HCT116 (cell line): ENCODE results near the gene TMEM175. TPM values are rescaled to one million over a fixed set of nuclear protein-coding genes. Genes with fewer than 3 reads are reported as not detected.

Source experiments
- ATAC-seq: fragments of 200-7000 bp; cut with Tn5 transposase; 2 replicates; pipeline ENCODE4 v1.9.1; 2020; ENCODE audit warnings: mild to moderate bottlenecking, moderate library complexity
- BruUV-seq: library from RNA; stranded (reverse); fragments of 400-500 nt; replicated peaks from 2 replicates; lab custom pipeline; 2021; lab: Mats Ljungman, UMichigan
- CTCF ChIA-PET: fragments of 300-600 bp; sonication (Branson Sonifier 250); formaldehyde crosslinking; loops from one replicate; lab custom pipeline; 2021; ENCODE audit warnings: antibody characterized with exemption; lab: Charles Lee
- POLR2A ChIA-PET: fragments of 300-600, 350-600 bp; sonication (Branson Sonifier 250); formaldehyde crosslinking; loops from one replicate; lab custom pipeline; 2021; ENCODE audit warnings: antibody characterized with exemption; lab: Charles Lee
- RAD21 ChIA-PET, 2 experiments: fragments of 300-600 bp; sonication (Branson Sonifier 250); formaldehyde crosslinking; loops; one replicate each; lab custom pipeline; 2023; ENCODE audit warnings: low total read pairs in 2 of 2; ENCODE audit not compliant: uncharacterized antibody in 2 of 2, unreplicated experiment in 2 of 2, low non-redundant PET in 1 of 2; lab: Charles Lee
- DNase-seq: peaks from one replicate; pipeline ENCODE4 v3.0.0-alpha.2; 2010; ENCODE audit warnings: low read depth, low spot score
- H2AFZ ChIP-seq: fragments of 200-600 bp; shearing (Covaris generic), sonication (generic); 2 replicates; pipeline ENCODE4 v1.6.1; 2017; ENCODE audit warnings: low read depth, mixed run types, mixed read lengths, antibody characterized with exemption, low read length; ENCODE audit not compliant: poor library complexity, severe bottlenecking
- H3K27ac ChIP-seq: 2 replicates; pipeline ENCODE4 v1.5.1; 2012; ENCODE audit warnings: low read depth, low read length
- H3K27me3 ChIP-seq: fragments of 200-600 bp; sonication (generic); 2 replicates; pipeline ENCODE4 v1.6.1; 2016; ENCODE audit warnings: mixed run types, low read length, mixed read lengths; ENCODE audit not compliant: insufficient read depth
- H3K36me3 ChIP-seq, 2 experiments: fragments of 200-500 bp in 1 of 2; fragments of 200-600 bp in 1 of 2; sonication (Bioruptor generic) in 1 of 2; sonication (generic) in 1 of 2; 2 replicates each; pipeline versions ENCODE4 v1.5.1 to v1.6.1; 2014 to 2016; ENCODE audit warnings: low read length in 2 of 2, inconsistent platforms in 1 of 2, mixed read lengths in 1 of 2, mixed run types in 1 of 2; ENCODE audit not compliant: insufficient read depth in 2 of 2, control insufficient read depth in 1 of 2
- H3K4me1 ChIP-seq, 2 experiments: fragments of 200-600 bp in 1 of 2; sonication (generic) in 1 of 2; 2 replicates each; pipeline versions ENCODE4 v1.5.1 to v1.6.1; 2012 to 2017; ENCODE audit warnings: low read length in 2 of 2, inconsistent platforms in 1 of 2, mild to moderate bottlenecking in 1 of 2, mixed read lengths in 1 of 2, mixed run types in 1 of 2, moderate library complexity in 1 of 2; ENCODE audit not compliant: insufficient read depth in 2 of 2, control insufficient read depth in 1 of 2
- H3K4me2 ChIP-seq: fragments of 200-600 bp; sonication (generic); 2 replicates; pipeline ENCODE4 v1.6.1; 2017; ENCODE audit warnings: mixed run types, low read length, mixed read lengths
- H3K4me3 ChIP-seq, 2 experiments: fragments of 200-600 bp in 1 of 2; sonication (generic) in 1 of 2; replicated peaks in 1 of 2; 2 replicates each; pipeline ENCODE4 v1.5.1; 2011 to 2016; ENCODE audit warnings: low read length in 2 of 2, control low read depth in 1 of 2, low read depth in 1 of 2, mild to moderate bottlenecking in 1 of 2, mixed read lengths in 1 of 2, mixed run types in 1 of 2
- H3K79me2 ChIP-seq: fragments of 200-600 bp; sonication (generic); 2 replicates; pipeline ENCODE4 v1.6.1; 2017; ENCODE audit warnings: mild to moderate bottlenecking, mixed run types, low read length, moderate library complexity, mixed read lengths; ENCODE audit not compliant: insufficient read depth
- H3K9ac ChIP-seq: fragments of 200-600 bp; sonication (generic); 2 replicates; pipeline ENCODE4 v1.6.1; 2016; ENCODE audit warnings: low read length, mixed read lengths
- H3K9me2 ChIP-seq: fragments of 200-600 bp; sonication (generic), shearing (Covaris generic); 2 replicates; pipeline ENCODE4 v1.6.1; 2017; ENCODE audit warnings: mixed run types, mild to moderate bottlenecking, moderate library complexity; ENCODE audit not compliant: insufficient read depth
- H3K9me3 ChIP-seq, 2 experiments: fragments of 200-500 bp in 1 of 2; fragments of 200-600 bp in 1 of 2; sonication (Bioruptor generic) in 1 of 2; sonication (generic) in 1 of 2; 2 replicates each; pipeline ENCODE4 v1.6.1; 2014 to 2017; ENCODE audit warnings: low read length in 2 of 2, mixed read lengths in 2 of 2, inconsistent platforms in 1 of 2, low read depth in 1 of 2, mild to moderate bottlenecking in 1 of 2, mixed run types in 1 of 2, moderate library complexity in 1 of 2; ENCODE audit not compliant: control insufficient read depth in 1 of 2, insufficient read depth in 1 of 2
- H4K20me1 ChIP-seq: fragments of 200-600 bp; sonication (generic), shearing (Covaris generic); 2 replicates; pipeline ENCODE4 v1.6.1; 2017; ENCODE audit warnings: mixed run types, mild to moderate bottlenecking, moderate library complexity; ENCODE audit not compliant: insufficient read depth
- CEBPB ChIP-seq: IDR thresholded peaks from 2 replicates; pipeline ENCODE4 v1.6.1; 2012; ENCODE audit warnings: low read depth
- POLR2A ChIP-seq: IDR thresholded peaks from 2 replicates; pipeline ENCODE4 v1.7.0; 2011; ENCODE audit warnings: borderline replicate concordance; ENCODE audit not compliant: insufficient read depth, insufficient read length; ENCODE audit errors: extremely low read depth
- SIN3A ChIP-seq: IDR thresholded peaks from 2 replicates; pipeline ENCODE4 v1.6.1; 2012; ENCODE audit warnings: low read depth
- SRF ChIP-seq: IDR thresholded peaks from 2 replicates; pipeline ENCODE4 v1.6.1; 2012; ENCODE audit warnings: low read depth
- YY1 ChIP-seq: IDR thresholded peaks from 2 replicates; pipeline ENCODE4 v1.6.1; 2011; ENCODE audit warnings: low read length, low read depth, moderate library complexity, mild to moderate bottlenecking; ENCODE audit not compliant: insufficient replicate concordance; ENCODE audit errors: extremely low read depth
- intact Hi-C: fragments of 100-400 bp; cut with micrococcal nuclease; formaldehyde crosslinking; loops from 2 replicates; pipeline ENCODE4 v1.10.0; 2022
- total RNA-seq: library from RNA; stranded (reverse); gene quantifications from one replicate; pipeline ENCODE4 v1.2.1, GENCODE V29; 2021; ENCODE audit not compliant: unreplicated experiment

The TMEM175 gene
- total RNA-seq, 1 experiment from 2014 or later, result 17.5 TPM

DNA sequence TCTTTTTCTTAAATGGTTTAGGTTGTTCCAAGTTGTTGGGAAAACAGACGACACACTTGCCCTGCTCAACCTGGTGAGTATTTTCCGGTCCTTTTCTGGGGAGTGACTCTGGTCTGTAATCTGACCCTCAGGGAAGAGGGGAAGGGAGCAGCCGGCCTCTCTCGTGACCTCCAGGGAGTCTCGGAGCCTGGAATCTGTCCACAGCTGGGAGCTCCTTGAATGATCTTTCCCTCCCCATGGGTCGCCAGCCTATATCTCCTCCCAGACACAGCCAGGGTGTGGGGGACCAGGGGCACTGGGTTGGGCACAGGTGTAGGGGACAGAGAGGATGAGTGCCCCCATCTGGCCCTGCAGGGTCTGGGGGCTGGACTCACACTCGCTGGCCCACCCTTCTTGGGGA lies 18.9 kb downstream of the TMEM175 start:
- ChIA-PET RAD21 (no interaction called here), POLR2A (no interaction called here), CTCF (no interaction called here)
- Histone ChIP-seq H3K4me1 (no peaks in the 10 kb centered on the region), H3K9me3 (no peaks in the 10 kb centered on the region), H3K79me2 (no peaks in the 10 kb centered on the region), H3K9ac (no peak overlapping the region), H2AFZ (no peak overlapping the region), H3K36me3 (no peaks in the 10 kb centered on the region), H3K27ac (no peak overlapping the region), H4K20me1 (no peaks in the 10 kb centered on the region), H3K4me3 (no peak overlapping the region), H3K9me2 (no peaks in the 10 kb centered on the region), H3K27me3 (no peaks in the 10 kb centered on the region), H3K4me2 (no peak overlapping the region)
- BruUV-seq, result no TSS peak
- intact Hi-C loops, result no loop called here
- DNase-seq (no peak), ATAC-seq (no peak)
- TF ChIP-seq CEBPB, result no peak
- TF ChIP-seq SRF, result no peak

DNA sequence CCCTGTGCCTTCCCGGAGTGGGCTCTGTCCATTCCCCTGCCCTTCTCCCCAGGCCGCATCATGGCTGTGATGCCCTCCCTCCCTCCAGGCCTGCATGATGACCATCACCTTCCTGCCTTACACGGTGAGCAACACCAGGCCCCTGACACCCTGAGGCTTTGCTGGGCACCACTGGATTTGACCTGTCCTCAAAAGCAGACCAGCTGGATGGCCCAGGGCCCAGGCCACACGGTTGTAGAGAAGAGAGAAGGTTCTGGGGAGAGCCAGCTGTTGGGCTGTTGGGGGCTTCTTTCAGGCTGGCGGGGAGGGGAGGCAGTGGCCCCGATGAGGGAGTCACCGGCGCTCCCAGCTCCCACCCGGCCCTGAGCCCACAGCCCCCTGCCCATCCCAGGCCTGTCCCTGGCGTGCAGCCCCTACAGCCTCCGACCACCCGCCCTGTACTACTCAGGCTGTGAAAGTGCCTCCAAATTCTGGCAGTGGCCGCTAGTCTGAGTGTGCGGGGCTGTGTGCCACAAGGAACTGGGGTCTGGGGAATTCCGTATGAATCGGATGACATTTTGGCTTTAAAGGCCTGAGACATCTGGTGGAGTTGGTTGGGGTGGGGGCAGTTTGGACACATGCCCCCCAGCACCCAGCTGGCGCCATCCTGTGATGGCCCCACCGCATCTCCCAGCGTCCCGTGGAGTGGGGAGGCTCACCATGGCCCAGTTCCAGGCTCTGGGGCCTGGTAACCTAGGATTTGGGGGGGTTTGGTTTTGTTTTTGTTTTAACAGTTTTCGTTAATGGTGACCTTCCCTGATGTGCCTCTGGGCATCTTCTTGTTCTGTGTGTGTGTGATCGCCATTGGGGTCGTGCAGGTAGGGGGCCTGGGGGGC lies 19.6 kb downstream of the TMEM175 start:
- no peaks in the 10 kb centered on the region for H3K9me2 ChIP-seq
- H2AFZ ChIP-seq, result no peak overlapping the region
- H3K4me3 ChIP-seq, result no peak overlapping the region
- RAD21 ChIA-PET, result no interaction called here
- no peaks in the 10 kb centered on the region for H3K9me3 ChIP-seq
- no peaks in the 10 kb centered on the region for H4K20me1 ChIP-seq
- no peak for ATAC-seq
- intact Hi-C loops, result no loop called here
- H3K9ac ChIP-seq, result no peak overlapping the region
- POLR2A ChIA-PET, result no interaction called here
- H3K36me3 ChIP-seq, result no peaks in the 10 kb centered on the region
- no peaks in the 10 kb centered on the region for H3K4me1 ChIP-seq
- CTCF ChIA-PET, result no interaction called here
- no peak for TF ChIP-seq POLR2A
- TF ChIP-seq SIN3A, result no peak
- no peak for TF ChIP-seq YY1
- TF ChIP-seq, all 23 proteins: peak for 0
- DNase-seq, result no peak
- Histone ChIP-seq H3K27ac (no peak overlapping the region), H3K27me3 (no peaks in the 10 kb centered on the region), H3K79me2 (no peaks in the 10 kb centered on the region), H3K4me2 (no peak overlapping the region)
- no TSS peak for BruUV-seq
